ENCODE data around the gene EGFL8.
"Not testable (repeated sequence)": the region's sequence is repeated elsewhere in the genome, so short reads cannot be mapped to it uniquely, and the experiment has no call there.

EGFL8 gene

GRCh38 chr6:32177788-32178546, 13.6 kb downstream of the EGFL8 start, which contains the start of gene RNF5:
TSS of gene RNF5 (plus strand) at chr6:32178405. CDS start at chr6:32178512, 107 bp downstream.
- Mint-ChIP-seq H3K27ac (peak within 1 kb of the TSS; percentile 92), H3K4me3 (peak within 1 kb of the TSS; percentile 85), H3K4me1 (peaks cover 71% of the 10 kb centered on the region), H3K27me3 (no peaks in the 10 kb centered on the region), H3K9me3 (no peaks in the 10 kb centered on the region), H3K36me3 (peaks cover 24% of the 10 kb centered on the region)
- peak; percentile 97 for DNase-seq
- CTCF ChIA-PET, result interaction anchor here (0.7 to 1.8 kb wide), 4 partner anchors 13 to 18 kb away, joined by 3 to 9 read pairs (median 5); partner anchors contain the start of gene GPSM3

DNA sequence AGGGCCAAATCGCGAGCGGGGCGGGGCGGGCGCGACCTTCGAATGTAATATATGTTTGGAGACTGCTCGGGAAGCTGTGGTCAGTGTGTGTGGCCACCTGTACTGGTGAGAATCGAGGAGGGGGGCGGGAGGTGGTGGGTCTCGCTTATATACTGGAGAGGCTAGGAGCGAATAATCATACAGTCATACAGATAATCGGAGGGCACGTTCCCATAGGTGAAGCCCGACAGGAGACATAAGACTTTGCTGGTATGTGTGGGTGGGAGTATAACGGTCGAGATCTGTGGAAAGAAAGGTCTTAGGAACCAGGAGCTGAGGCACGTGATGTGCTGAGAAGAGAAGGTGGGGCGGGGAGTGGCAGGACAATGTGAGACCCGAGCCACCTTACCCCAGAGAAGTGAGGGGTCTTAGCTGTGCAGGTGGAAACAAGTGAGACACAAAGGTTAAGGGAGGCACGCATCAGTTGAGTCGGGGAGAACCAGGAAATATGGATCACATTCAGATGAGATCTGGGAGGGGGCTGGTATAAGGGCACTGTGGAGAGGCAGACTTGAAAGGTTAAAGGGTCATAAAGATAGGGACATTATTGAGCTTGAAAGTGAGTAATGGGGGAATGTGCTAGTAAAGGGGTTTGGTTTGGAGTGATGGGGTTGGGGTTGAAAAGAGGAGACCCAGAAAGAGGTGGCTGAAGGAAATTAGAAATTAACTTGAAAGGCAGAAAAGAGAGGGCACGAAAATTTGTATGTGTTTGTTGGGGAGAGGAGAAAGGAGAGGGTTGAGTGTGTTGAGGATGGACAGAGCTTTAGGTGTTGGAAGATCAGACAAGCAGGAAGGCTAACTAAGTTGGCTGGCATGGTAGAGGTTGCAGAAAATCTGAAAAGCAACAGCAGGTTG, 14.4 kb downstream of the EGFL8 start:
- Mint-ChIP-seq H3K27ac (peak overlapping the region; percentile 92), H3K4me3 (peak overlapping the region; percentile 85), H3K36me3 (peaks cover 28% of the 10 kb centered on the region), H3K4me1 (peaks cover 63% of the 10 kb centered on the region), H3K9me3 (no peaks in the 10 kb centered on the region), H3K27me3 (no peaks in the 10 kb centered on the region)
- peak; percentile 34 for DNase-seq
- CTCF ChIA-PET, result interaction anchor here (0.8 to 1.5 kb wide), 2 partner anchors 17 to 30 kb away, joined by 3 to 5 read pairs; no protein-coding TSS in a partner anchor

GRCh38 chr6:32179766-32180405, 15.5 kb downstream of the EGFL8 start:
- peak overlapping the region; percentile 85 for H3K4me3 Mint-ChIP-seq
- H3K9me3 Mint-ChIP-seq, result no peaks in the 10 kb centered on the region
- CTCF ChIA-PET, result no interaction called here
- peaks cover 52% of the 10 kb centered on the region for H3K4me1 Mint-ChIP-seq
- H3K27ac Mint-ChIP-seq, result peak overlapping the region; percentile 30
- no peak for DNase-seq
- H3K36me3 Mint-ChIP-seq, result peaks cover 29% of the 10 kb centered on the region
- H3K27me3 Mint-ChIP-seq, result no peaks in the 10 kb centered on the region

DNA sequence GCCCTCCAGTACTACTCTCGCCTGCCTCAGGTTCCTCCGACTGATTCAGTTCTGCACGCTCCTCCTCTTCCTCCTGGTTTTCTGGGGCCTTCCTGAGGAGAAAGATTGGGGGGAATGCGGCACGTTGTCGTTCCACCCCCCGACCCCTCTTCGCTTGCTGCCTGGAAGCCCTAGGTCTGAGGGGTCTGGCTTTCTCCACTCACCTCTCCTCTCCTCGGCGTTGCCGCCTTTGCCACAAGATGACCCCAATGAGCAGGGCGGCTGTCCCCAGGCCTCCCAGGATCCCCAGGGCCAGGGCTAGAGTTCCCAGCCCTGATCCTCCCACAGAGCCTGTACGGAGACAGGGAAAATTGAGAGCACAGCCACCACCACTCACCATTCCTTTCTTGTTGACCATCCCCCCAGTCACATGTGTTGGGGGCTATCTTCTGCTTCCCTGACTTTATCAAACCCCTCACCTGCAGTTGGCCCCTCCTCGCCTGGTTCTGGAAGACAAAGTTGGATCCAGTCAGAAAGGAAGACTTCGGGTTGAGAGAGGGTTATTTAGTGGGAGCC, 16.8 kb downstream of the EGFL8 start:
- H3K27me3 Mint-ChIP-seq, result no peaks in the 10 kb centered on the region
- peaks cover 38% of the 10 kb centered on the region for H3K36me3 Mint-ChIP-seq
- H3K4me1 Mint-ChIP-seq, result peaks cover 54% of the 10 kb centered on the region
- no peak overlapping the region for H3K27ac Mint-ChIP-seq
- no peaks in the 10 kb centered on the region for H3K9me3 Mint-ChIP-seq
- CTCF ChIA-PET, result interaction anchor here (1.0 to 1.7 kb wide), 2 partner anchors 10 to 63 kb away, joined by 3 to 6 read pairs; no protein-coding TSS in a partner anchor
- no peak for DNase-seq
- H3K4me3 Mint-ChIP-seq, result no peak overlapping the region

DNA sequence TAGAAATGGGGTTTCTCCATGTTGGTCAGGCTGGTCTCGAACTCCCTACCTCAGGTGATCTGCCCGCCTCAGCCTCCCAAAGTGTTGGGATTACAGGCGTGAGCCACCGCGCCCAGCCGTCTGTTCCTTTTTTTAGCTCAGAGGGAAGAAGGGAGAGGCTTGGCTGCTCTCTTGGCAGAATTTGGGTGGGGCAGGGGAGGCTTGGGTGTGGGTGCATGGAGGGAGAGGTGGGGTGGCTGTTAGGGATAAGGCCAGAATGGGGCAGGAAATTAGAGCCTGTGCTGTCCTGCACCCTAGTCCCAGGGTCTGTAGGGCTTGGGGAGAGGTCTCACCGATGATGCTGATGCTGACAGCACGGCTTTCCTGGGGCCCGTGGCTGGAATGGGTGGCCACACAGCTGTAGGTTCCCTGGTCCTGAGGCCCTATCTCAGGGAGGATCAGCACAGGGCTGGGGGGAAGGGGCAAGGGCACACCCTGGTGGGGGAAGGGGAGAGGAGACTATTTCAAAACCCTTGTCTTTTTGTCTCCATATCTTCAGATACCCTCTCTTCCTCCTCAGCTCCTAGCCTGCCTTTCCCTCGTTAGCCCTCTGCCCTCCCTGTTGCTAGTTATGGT, 17.6 kb downstream of the EGFL8 start:
- Mint-ChIP-seq H3K27me3 (no peaks in the 10 kb centered on the region), H3K9me3 (no peaks in the 10 kb centered on the region), H3K27ac (peak overlapping the region; percentile 6), H3K36me3 (peaks cover 45% of the 10 kb centered on the region), H3K4me1 (peaks cover 54% of the 10 kb centered on the region), H3K4me3 (no peak overlapping the region)
- no peak for DNase-seq
- CTCF ChIA-PET, result interaction anchor here (1.0 to 1.7 kb wide), 3 partner anchors 9 to 64 kb away, joined by 3 to 6 read pairs (median 6); partner anchors contain the start of gene GPSM3

- peaks cover 50% of the 10 kb centered on the region for H3K36me3 Mint-ChIP-seq
- H3K27ac Mint-ChIP-seq, result peak overlapping the region; percentile 6
- no peak for DNase-seq
- CTCF ChIA-PET, result interaction anchor here (1.1 to 1.7 kb wide), 2 partner anchors 9 to 10 kb away, joined by 6 read pairs; partner anchors contain the start of gene GPSM3
- peaks cover 55% of the 10 kb centered on the region for H3K4me1 Mint-ChIP-seq
- no peaks in the 10 kb centered on the region for H3K27me3 Mint-ChIP-seq
- no peaks in the 10 kb centered on the region for H3K9me3 Mint-ChIP-seq
- H3K4me3 Mint-ChIP-seq, result no peak overlapping the region
Measured at GRCh38 chr6:32182555-32182981, 18.2 kb downstream of the EGFL8 start.

GRCh38 chr6:32183030-32183429, 18.6 kb downstream of the EGFL8 start:
- Mint-ChIP-seq H3K4me3 (no peak overlapping the region), H3K36me3 (peaks cover 54% of the 10 kb centered on the region), H3K9me3 (no peaks in the 10 kb centered on the region), H3K27me3 (no peaks in the 10 kb centered on the region), H3K4me1 (peaks cover 58% of the 10 kb centered on the region), H3K27ac (no peak overlapping the region)
- DNase-seq, result no peak
- CTCF ChIA-PET, result interaction anchor here (1.1 to 1.7 kb wide), 2 partner anchors 8 to 10 kb away, joined by 6 read pairs; partner anchors contain the start of gene GPSM3

DNA sequence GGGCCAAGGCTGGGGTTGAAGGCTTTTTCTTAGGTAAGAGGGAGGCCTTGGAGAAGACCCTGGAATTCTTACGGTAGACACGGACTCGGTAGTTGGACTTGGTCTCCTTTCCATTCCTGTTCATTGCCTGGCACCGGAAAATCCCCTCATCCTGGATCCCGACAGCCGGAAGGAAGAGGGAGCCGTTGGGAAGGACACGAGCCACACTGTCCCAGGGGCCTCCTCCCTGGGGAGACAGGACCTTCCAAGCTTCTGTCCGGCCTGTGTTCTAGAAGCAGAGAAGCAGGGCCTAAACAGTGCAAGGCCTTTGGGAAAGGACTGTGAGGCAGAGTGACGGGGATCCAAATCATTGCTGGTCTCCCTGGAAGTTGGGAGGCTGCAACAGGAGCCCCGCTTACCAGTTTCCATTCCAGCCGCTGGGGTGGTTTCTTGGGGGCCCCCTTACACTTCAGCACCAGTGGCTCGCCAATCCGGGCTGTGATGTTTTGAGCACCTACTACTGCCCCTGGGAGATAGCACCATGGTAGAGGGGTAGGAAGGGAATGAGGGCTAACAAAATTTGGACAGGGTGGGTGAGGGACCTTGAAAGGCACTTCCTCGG, 19.2 kb downstream of the EGFL8 start:
- no peak for DNase-seq
- Mint-ChIP-seq H3K27ac (no peak overlapping the region), H3K9me3 (no peaks in the 10 kb centered on the region), H3K36me3 (peaks cover 57% of the 10 kb centered on the region), H3K4me3 (no peak overlapping the region), H3K4me1 (peaks cover 61% of the 10 kb centered on the region), H3K27me3 (no peaks in the 10 kb centered on the region)
- CTCF ChIA-PET, result no interaction called here

DNA sequence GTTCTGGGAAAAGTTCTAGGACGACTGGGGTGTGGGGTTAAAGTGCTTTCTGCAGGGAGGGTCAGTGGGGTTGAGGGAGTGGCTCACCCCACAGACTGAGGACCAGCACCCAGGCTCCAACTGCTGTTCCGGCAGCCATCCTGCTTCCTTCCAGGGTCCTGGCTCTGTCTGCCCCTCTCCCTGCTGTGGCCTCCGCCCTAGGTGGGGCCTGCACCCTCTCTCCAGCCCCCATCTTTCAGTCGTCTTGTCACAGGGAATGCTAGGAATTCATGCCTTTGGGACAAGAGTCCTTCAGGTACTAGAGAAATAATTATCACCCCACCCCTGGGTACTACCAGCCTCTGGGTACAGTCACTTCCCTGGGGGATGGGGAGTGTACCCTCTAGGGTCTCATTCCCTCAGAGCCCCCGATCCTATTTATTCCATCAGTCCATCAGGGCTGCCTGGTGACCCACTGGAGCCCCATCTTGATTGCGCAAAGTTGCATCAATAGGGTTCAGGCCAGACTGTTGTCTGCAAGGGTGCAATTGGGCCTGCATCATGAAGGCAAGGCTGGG, 19.8 kb downstream of the EGFL8 start, which contains the start of gene AGER:
TSS of gene AGER (minus strand) at position 170 of the 557 bp plus-strand sequence. CDS start at position 139, 31 bp downstream.
- no peaks in the 10 kb centered on the region for H3K9me3 Mint-ChIP-seq
- H3K4me1 Mint-ChIP-seq, result peaks cover 61% of the 10 kb centered on the region
- H3K36me3 Mint-ChIP-seq, result peaks cover 58% of the 10 kb centered on the region
- no peak within 1 kb of the TSS for H3K4me3 Mint-ChIP-seq
- H3K27ac Mint-ChIP-seq, result no peak within 1 kb of the TSS
- peak; percentile 13 for DNase-seq
- H3K27me3 Mint-ChIP-seq, result peaks cover 5% of the 10 kb centered on the region
- CTCF ChIA-PET, result no interaction called here

- H3K4me3 Mint-ChIP-seq, CTCF ChIA-PET, H3K27me3 Mint-ChIP-seq, DNase-seq, H3K9me3 Mint-ChIP-seq: not testable (repeated sequence)
- Mint-ChIP-seq H3K36me3 (peaks cover 57% of the 10 kb centered on the region), H3K27ac (peak overlapping the region; percentile 81), H3K4me1 (peaks cover 47% of the 10 kb centered on the region)
Measured at GRCh38 chr6:32185681-32186131, 21.3 kb downstream of the EGFL8 start.

GRCh38 chr6:32186151-32186840, 21.9 kb downstream of the EGFL8 start:
- CTCF ChIA-PET, H3K9me3 Mint-ChIP-seq, DNase-seq, H3K27me3 Mint-ChIP-seq: not testable (repeated sequence)
- H3K4me1 Mint-ChIP-seq, result peaks cover 44% of the 10 kb centered on the region
- H3K27ac Mint-ChIP-seq, result peak overlapping the region; percentile 85
- peaks cover 60% of the 10 kb centered on the region for H3K36me3 Mint-ChIP-seq
- peak overlapping the region; percentile 41 for H3K4me3 Mint-ChIP-seq

DNA sequence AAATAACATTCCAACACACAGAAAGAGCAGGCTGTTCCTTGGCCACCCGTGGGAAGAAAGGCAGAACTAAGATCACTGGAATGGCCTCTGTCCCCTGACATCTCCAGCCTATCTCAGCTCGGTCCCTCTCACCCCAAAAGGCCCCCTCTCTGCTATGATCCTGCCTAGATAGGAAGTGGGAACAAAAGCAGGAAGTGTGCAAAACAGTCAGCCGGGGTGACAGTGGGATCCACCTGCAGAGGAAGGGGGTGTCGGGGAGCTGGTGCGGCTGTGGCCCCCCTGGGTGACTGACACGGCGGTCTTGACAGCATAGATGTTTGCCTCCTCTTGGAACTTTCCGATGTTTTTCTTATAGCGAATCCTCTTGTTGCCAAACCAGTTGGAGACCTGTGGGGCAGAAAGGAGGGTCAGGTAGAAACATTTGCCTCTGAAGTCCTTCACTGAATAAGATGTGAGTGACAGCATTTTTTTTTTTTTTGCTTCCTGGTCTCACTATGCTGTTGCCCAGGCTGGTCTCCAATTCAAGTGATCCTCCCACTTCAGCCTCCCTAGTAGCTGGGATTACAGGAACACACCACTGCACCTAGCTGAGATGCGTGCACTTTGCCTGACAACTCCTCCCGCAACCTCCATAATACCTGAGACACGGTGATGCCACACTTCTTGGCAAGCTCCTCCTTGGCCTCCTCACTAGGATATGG, 22.8 kb downstream of the EGFL8 start:
- peaks cover 42% of the 10 kb centered on the region for H3K4me1 Mint-ChIP-seq
- peak overlapping the region; percentile 85 for H3K27ac Mint-ChIP-seq
- peaks cover 69% of the 10 kb centered on the region for H3K36me3 Mint-ChIP-seq
- peaks cover 5% of the 10 kb centered on the region for H3K27me3 Mint-ChIP-seq
- CTCF ChIA-PET, result no interaction called here
- H3K9me3 Mint-ChIP-seq, result no peaks in the 10 kb centered on the region
- peak overlapping the region; percentile 53 for H3K4me3 Mint-ChIP-seq
- DNase-seq, result no peak
